Ammon's horn (tissue), 1 donor: Measurements from ENCODE around the gene HBP1.
"Not testable (repeated sequence)": the region's sequence is repeated elsewhere in the genome, so short reads cannot be mapped to it uniquely, and the experiment has no call there.

ENCODE experiments used
- DNase-seq: peaks from one replicate; pipeline ENCODE4 v3.0.0-alpha.2; 2016; ENCODE audit warnings: low spot score

HBP1 gene

GRCh38 chr7:107224374-107225223, 55.8 kb downstream of the HBP1 start:
- no peak for DNase-seq

GRCh38 chr7:107228291-107228690, 59.5 kb downstream of the HBP1 start:
- DNase-seq = no peak

- no peak for DNase-seq
Observed at GRCh38 chr7:107230334-107230733, 61.5 kb downstream of the HBP1 start.

GRCh38 chr7:107232568-107233090, 63.8 kb downstream of the HBP1 start:
- DNase-seq = no peak

GRCh38 chr7:107233174-107233573, 64.4 kb downstream of the HBP1 start:
- DNase-seq = peak; percentile 34

- DNase-seq = no peak
Observed at GRCh38 chr7:107233981-107234380, 65.2 kb downstream of the HBP1 start.

GRCh38 chr7:107234436-107234835, 65.6 kb downstream of the HBP1 start:
- peak; percentile 70 for DNase-seq

GRCh38 chr7:107236862-107237261, 68.1 kb downstream of the HBP1 start:
- DNase-seq = peak; percentile 45

- DNase-seq = no peak
Observed at GRCh38 chr7:107237451-107237850, 68.6 kb downstream of the HBP1 start.

- no peak for DNase-seq
Observed at GRCh38 chr7:107242267-107242666, 73.5 kb downstream of the HBP1 start.

- DNase-seq = no peak
Observed at GRCh38 chr7:107244613-107245012, 75.8 kb downstream of the HBP1 start.

- DNase-seq = not testable (repeated sequence)
Observed at GRCh38 chr7:107246836-107247235, 78.0 kb downstream of the HBP1 start.

GRCh38 chr7:107248551-107249316, 79.9 kb downstream of the HBP1 start:
- no peak for DNase-seq

- DNase-seq = no peak
Observed at GRCh38 chr7:107251963-107252362, 83.2 kb downstream of the HBP1 start.
